ENCODE results near the gene AFF1.

AFF1 gene

GRCh38 chr4:86972997-86973396, 38.2 kb downstream of the AFF1 start:
- TF ChIP-seq CTCF (IDR thresholded peaks at IDR 0.05): no peak
- H3K27ac ChIP-seq: no peak overlapping the region
- no peak overlapping the region for H3K4me3 ChIP-seq
- no peak for DNase-seq
- no peaks in the 10 kb centered on the region for H3K9me3 ChIP-seq
- no peaks in the 10 kb centered on the region for H3K27me3 ChIP-seq
- no peaks in the 10 kb centered on the region for H3K36me3 ChIP-seq
- H3K4me1 ChIP-seq: peaks cover 0 to 47% (median 20%) of the 10 kb centered on the region in 4 donors
- intact Hi-C loops (cut with DNase I; ENCODE audit: low total_unique reads): no loop called here

GRCh38 chr4:86973668-86974067, 38.9 kb downstream of the AFF1 start:
- H3K4me1 ChIP-seq: peaks cover 0 to 47% (median 20%) of the 10 kb centered on the region in 4 donors
- intact Hi-C loops (cut with DNase I; ENCODE audit: low total_unique reads): no loop called here
- no peak overlapping the region for H3K27ac ChIP-seq

GRCh38 chr4:86974551-86974994, 39.8 kb downstream of the AFF1 start:
- DNase-seq: no peak
- no peaks in the 10 kb centered on the region for H3K9me3 ChIP-seq
- H3K4me1 ChIP-seq: peaks cover 0 to 47% (median 20%) of the 10 kb centered on the region in 4 donors
- no peak overlapping the region for H3K27ac ChIP-seq
- intact Hi-C loops (cut with DNase I; ENCODE audit: low total_unique reads): no loop called here
- H3K4me3 ChIP-seq: no peak overlapping the region
- no peaks in the 10 kb centered on the region for H3K36me3 ChIP-seq
- no peaks in the 10 kb centered on the region for H3K27me3 ChIP-seq
- TF ChIP-seq CTCF (IDR thresholded peaks at IDR 0.05): no peak

More at GRCh38 chr4:86973668-86974067, 38.9 kb downstream of the AFF1 start:
- H3K36me3 ChIP-seq: no peaks in the 10 kb centered on the region
- no peaks in the 10 kb centered on the region for H3K9me3 ChIP-seq
- H3K4me3 ChIP-seq: no peak overlapping the region
- no peak for DNase-seq
- H3K27me3 ChIP-seq: no peaks in the 10 kb centered on the region
- no peak for TF ChIP-seq CTCF (IDR thresholded peaks at IDR 0.05)

- H3K4me3 ChIP-seq: no peak overlapping the region
- H3K27ac ChIP-seq: no peak overlapping the region
- intact Hi-C loops (cut with DNase I; ENCODE audit: low total_unique reads): no loop called here
- peaks cover 0 to 37% (median 15%) of the 10 kb centered on the region in 4 donors for H3K4me1 ChIP-seq
- no peak for DNase-seq
- no peaks in the 10 kb centered on the region for H3K9me3 ChIP-seq
- TF ChIP-seq CTCF (IDR thresholded peaks at IDR 0.05): no peak
- H3K27me3 ChIP-seq: no peaks in the 10 kb centered on the region
- H3K36me3 ChIP-seq: no peaks in the 10 kb centered on the region
These were observed 41.1 kb downstream of the AFF1 start for GRCh38 chr4:86975927-86976326.

- Histone ChIP-seq H3K36me3 (peaks cover 0 to 4% (median 0%) of the 10 kb centered on the region in 3 donors), H3K27ac (no peak overlapping the region), H3K4me3 (no peak overlapping the region), H3K4me1 (peaks cover 0 to 31% (median 11%) of the 10 kb centered on the region in 4 donors), H3K9me3 (no peaks in the 10 kb centered on the region), H3K27me3 (no peaks in the 10 kb centered on the region)
- intact Hi-C loops (cut with DNase I; ENCODE audit: low total_unique reads): no loop called here
- TF ChIP-seq CTCF (IDR thresholded peaks at IDR 0.05): no peak
- no peak for DNase-seq
These were observed 42.1 kb downstream of the AFF1 start for GRCh38 chr4:86976801-86977485.

Data from tibial artery (tissue), 4 donors.